ENCODE measurements around the gene STH.
"Not testable (repeated sequence)": the region's sequence is repeated elsewhere in the genome, so short reads cannot be mapped to it uniquely, and the experiment has no call there.

Gene STH, protein sequence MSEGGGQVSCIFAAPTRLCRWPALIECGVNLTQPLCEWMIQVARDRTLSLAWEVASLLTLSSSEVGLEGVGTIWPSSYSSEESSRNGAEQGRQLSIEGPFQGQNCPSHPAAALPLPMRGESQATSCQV

DNA sequence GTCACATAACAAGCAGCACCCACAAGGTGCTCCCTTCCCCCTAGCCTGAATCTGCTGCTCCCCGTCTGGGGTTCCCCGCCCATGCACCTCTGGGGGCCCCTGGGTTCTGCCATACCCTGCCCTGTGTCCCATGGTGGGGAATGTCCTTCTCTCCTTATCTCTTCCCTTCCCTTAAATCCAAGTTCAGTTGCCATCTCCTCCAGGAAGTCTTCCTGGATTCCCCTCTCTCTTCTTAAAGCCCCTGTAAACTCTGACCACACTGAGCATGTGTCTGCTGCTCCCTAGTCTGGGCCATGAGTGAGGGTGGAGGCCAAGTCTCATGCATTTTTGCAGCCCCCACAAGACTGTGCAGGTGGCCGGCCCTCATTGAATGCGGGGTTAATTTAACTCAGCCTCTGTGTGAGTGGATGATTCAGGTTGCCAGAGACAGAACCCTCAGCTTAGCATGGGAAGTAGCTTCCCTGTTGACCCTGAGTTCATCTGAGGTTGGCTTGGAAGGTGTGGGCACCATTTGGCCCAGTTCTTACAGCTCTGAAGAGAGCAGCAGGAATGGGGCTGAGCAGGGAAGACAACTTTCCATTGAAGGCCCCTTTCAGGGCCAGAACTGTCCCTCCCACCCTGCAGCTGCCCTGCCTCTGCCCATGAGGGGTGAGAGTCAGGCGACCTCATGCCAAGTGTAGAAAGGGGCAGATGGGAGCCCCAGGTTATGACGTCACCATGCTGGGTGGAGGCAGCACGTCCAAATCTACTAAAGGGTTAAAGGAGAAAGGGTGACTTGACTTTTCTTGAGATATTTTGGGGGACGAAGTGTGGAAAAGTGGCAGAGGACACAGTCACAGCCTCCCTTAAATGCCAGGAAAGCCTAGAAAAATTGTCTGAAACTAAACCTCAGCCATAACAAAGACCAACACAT, at the start of gene STH:
TSS of gene STH (plus strand) at position 264 of the 913 bp plus-strand sequence. CDS start at position 294, 30 bp downstream.
- no peak for DNase-seq (ENCODE audit: low read depth in 4 of 4, low spot score in 1 of 4)

DNA sequence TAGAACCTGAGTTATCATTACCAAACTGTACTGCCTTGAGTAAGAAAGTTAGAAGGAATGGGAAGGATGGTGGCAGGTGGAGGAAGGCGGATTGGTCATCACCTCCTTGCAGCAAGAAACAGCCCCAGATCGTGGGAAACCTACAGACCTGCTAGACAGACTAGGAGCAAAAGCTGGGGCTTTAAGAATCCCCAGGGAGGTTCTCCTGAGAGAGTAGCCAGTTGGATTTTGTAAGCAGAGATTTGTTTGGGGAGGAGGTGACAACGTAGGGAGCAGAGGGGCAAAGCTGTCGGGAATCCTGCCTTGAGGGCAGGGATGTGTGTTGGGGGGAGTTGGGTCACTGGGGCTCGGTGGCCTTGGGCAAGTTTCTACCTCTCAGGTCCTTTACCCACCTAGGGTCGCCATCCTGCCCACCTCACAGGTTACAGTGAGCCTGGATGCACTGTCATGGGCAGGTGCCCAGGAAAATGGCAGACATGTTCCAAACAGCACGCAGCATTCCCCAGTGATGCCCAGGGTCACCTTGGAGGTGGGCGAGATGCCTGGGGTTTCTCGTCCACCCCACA, 49.2 kb upstream of the STH start:
- DNase-seq (ENCODE audit: low read depth in 4 of 4, low spot score in 1 of 4) = no peak

DNA sequence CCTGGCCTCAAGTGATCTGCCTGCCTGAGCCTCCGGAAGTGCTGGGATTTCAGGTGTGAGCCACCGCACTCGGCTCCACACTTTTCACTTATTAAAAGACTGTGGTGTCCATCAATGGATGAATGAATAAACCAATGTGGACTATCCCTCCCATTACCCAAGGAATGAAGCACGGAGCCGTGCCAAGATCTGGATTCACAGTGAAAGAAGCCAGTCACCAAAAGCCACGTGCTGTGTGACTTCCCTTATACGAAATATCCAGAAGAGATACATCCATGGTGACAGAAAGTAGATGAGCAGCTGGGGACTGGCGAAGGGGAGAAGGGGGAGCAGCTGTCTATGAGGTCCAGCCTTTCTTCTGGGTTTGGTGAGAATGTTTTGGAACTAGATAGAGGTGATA, 48.2 kb upstream of the STH start:
- no peak for DNase-seq (ENCODE audit: low read depth in 4 of 4, low spot score in 1 of 4)

DNA sequence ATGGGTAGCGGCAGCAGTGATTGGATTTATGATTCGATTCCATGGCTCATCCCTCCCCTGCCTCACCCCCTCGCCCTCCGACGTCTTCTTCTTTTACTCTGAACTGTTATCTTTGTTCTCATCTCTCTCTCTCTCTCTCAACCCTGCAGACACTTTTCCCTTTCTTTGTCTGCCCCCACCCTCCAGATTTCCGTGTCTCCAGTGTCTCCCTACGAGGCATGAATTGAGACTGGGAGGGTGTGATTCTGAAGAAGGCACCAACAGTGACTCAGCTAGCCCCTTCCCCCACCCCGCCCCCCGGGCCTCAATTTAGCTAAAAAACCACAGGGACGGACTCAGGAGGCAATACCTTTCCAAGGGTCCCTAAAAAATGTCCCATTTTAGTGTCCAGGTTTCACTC, 47.6 kb upstream of the STH start:
- DNase-seq (ENCODE audit: low read depth in 4 of 4, low spot score in 1 of 4) = no peak

DNA sequence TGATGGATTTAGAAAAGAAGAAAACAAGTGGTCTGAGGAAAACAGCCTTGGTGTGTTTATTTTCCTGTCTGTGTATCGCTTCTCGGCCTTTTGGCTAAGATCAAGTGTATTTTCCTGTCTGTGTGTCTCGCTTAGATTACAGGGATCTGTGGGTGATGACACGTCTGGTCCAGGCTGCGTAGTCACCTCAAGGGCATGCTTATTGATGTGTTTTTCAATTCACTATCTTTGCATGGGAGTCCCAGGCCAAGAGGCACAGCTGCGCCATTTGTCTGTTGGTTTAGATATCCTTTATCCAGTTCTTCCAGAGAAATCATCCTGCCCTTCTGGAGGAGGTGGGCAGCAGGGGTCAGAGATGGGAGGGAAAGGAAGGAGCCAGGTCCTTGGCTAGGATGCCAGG, 47.1 kb upstream of the STH start:
- DNase-seq (ENCODE audit: low read depth in 4 of 4, low spot score in 1 of 4) = no peak

DNA sequence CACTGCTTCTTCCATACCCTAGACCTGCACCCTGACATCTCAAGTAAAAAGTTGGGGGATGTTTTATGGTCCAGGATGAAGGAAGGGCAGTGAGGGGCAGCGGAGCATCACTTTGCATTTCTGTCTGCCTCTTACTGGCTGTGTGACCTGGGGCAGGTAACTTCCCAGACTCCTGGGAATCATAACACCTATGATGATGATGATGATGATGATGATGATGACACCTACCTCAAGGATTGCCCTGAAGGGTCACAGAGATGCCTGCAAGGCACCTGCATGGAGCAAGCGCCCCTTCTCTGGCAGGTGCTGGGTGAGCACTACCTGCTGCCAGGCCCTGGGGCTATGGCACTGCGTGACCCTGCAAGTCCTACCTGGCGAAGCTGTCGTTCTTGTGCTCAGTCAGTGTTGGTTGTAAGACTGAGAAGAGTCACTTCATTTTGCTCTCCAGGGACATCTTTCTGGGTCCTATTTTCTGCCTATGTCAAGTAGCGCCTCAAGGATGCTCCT, 46.2 kb upstream of the STH start:
- no peak for DNase-seq (ENCODE audit: low read depth in 4 of 4, low spot score in 1 of 4)

DNA sequence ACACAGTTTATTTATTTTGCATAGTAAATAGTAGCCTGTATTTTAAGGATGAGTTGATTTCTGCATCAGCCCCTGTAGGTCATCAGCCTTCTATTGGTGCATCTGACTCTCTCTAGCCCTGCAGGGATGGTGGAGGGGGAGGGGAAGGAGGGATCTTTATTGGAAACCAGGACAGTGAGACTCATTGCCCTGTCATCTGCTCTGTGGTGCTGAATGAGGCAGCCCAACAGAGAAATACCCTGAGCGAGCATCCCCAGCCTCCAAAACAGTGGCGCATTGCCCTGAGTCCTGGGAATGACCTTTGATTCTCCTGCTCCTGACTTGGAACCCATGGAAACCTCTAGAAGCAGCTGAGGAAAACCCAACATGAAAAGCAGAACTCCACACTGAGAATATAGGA, 45.5 kb upstream of the STH start:
- DNase-seq (ENCODE audit: low read depth in 4 of 4, low spot score in 1 of 4) = no peak

DNA sequence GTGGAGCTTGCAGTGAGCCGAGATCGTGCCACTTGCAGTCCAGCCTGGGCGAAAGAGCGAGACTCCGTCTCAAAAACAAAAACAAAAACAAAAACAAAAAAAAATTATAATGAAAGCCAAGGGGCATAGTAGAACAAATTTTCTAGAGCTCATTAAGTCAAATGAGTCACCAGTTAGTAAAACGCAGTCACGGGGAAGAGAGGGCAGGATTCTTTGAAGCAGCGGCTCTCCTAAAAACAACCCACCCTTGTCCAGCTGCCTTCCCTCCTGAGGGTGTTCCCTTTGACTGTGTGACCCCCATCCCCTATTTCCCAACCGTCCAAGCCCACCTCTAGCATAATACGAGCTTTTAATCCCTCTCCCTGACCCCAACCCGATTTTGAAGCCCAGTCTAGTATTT, 44.1 kb upstream of the STH start:
- DNase-seq (ENCODE audit: low read depth in 4 of 4, low spot score in 1 of 4) = no peak

DNA sequence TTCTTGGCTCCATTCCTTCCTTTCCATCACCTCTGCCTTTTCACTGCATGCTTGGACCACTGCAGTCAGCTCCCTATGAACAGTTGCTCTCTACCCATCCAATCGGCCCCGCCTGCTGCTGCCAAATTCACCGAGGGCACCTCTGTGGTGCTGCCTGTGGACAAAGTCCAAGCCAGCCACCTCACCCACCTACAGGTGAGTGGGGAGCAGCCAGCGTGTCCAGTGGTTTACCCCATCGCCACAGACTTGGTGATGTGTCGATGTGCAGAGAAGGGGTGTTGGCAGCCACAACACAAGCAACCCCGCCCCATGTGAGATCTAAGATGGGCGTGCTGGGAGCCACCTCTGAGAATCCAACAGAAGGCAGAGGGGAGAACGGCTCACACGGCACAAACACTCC, 43.7 kb upstream of the STH start:
- no peak for DNase-seq (ENCODE audit: low read depth in 4 of 4, low spot score in 1 of 4)

DNA sequence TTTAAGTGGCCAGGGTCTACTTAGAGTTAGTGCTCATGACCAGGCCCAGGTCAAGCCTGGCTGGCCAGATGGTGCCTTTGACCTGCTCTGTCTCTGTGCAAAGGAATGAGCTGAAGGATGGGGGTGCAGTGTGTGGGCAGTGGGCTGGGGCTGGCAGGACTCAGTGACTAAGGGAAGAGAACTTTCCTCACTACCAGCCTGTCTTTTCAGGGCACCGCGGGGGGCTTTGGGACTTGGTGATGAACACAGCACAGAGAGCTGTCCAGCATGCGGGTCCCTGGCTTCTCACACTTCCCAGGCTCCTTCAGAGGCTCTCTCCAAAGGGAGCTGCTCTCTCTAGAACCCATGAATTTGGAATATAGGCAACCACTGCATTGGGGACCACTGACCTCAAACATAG, 43.0 kb upstream of the STH start:
- no peak for DNase-seq (ENCODE audit: low read depth in 4 of 4, low spot score in 1 of 4)

DNA sequence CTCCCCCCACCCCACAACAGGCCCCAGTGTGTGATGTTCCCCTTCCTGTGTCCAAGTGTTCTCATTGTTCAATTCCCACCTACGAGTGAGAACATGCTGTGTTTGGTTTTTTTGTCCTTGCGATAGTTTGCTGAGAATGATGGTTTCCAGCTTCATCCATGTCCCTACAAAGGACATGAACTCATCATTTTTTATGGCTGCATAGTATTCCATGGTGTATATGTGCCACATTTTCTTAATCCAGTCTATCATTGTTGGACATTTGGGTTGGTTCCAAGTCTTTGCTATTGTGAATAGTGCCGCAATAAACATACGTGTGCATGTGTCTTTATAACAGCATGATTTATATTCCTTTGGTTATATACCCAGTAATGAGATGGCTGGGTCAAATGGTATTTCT, 42.3 kb upstream of the STH start:
- not testable (repeated sequence) for DNase-seq (ENCODE audit: low read depth in 4 of 4, low spot score in 1 of 4)

DNA sequence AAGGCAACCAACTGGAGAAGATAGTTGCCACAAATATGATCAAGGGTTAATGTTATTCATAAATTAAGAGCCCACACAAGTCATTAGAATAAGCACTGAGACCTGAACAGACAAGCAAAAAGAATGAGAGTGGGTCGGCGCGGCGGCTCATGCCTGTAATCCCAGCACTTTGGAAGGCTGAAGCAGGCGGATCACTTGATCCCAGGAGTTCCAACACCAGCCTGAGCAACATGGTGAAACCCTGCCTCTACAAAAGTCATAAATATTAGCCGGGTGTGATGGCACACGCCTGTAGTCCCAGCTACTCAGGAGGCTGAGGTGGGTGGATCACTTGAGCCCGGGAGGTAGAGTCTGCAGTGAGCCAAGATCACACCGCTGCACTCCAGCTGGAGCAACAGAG, 40.7 kb upstream of the STH start:
- DNase-seq (ENCODE audit: low read depth in 4 of 4, low spot score in 1 of 4) = no peak

DNA sequence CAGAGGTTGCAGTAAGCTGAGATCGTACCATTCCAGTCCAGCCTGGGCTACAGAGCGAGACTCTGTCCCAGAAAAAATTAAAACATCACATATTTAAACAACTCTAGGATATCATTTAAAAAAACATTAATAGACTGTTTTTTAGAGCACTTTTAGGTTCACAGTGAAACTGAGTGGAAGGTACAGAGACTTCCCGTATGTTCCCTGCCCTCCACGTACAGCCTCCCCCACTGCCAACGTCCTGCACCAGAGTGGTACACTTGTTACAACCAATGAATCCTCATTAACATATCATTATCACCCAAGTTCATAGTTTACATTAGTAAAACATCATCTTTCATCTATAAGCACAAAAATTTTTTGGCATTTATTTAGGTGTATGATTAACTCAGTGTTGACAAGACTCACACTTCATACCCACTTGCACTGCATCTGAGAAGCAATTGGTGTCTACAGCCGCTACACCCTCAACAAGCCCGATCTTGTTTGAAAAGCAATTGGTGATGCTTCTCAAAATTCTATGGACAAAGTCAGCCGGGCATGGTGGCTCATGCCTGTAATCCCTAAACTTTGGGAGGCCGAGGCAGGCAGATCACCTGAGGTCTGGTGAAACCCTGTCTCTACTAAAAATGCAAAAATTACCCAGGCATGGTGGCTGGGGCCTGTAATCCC, 39.9 kb upstream of the STH start:
- DNase-seq (ENCODE audit: low read depth in 4 of 4, low spot score in 1 of 4) = no peak

DNA sequence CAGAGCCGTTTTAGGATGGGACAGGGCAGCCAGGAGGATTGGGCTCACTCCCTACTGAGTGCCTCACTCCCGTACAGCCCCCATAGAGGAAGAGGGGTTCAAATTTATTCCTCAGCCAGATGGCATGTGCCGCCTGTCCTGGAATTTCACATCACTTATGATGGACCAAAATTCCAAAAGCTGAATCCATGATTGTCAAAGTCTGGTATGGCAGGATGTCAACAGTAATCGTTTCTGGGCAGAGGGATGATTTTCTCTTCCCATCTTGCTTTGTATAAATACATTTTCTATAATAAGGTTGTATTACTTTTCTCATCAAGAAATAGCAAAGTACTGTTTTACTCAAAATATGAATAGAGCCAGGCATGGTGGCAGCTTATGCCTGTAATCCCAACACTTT, 38.7 kb upstream of the STH start:
- no peak for DNase-seq (ENCODE audit: low read depth in 4 of 4, low spot score in 1 of 4)

DNA sequence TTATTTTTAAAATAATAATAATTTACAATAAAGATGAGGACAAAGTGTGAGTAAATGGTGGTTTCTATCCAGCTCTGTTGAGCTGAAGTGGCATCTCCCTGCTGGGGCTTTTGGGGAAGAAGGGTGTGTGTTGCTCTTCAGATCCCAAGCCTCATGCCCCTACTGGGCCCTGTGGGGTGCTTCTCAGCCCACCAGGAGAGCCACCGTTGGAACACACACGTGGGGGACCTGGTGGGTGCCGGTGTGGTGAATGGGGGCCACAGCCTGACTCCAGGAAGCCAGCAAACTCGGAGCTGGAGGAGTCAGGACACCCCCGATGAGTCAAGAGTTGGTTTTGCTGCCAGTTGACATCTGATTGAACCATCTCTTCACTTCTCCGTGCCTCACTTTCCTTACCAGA, 37.8 kb upstream of the STH start:
- DNase-seq (ENCODE audit: low read depth in 4 of 4, low spot score in 1 of 4) = no peak

DNA sequence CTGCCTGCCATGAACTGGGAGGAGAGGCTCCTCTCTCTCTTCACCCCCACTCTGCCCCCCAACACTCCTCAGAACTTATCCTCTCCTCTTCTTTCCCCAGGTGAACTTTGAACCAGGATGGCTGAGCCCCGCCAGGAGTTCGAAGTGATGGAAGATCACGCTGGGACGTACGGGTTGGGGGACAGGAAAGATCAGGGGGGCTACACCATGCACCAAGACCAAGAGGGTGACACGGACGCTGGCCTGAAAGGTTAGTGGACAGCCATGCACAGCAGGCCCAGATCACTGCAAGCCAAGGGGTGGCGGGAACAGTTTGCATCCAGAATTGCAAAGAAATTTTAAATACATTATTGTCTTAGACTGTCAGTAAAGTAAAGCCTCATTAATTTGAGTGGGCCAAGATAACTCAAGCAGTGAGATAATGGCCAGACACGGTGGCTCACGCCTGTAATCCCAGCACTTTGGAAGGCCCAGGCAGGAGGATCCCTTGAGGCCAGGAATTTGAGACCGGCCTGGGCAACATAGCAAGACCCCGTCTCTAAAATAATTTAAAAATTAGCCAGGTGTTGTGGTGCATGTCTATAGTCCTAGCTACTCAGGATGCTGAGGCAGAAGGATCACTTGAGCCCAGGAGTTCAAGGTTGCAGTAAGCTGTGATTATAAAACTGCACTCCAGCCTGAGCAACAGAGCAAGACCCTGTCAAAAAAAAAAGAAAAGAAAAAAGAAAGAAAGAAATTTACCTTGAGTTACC, 36.7 kb upstream of the STH start:
- DNase-seq (ENCODE audit: low read depth in 4 of 4, low spot score in 1 of 4) = no peak

DNA sequence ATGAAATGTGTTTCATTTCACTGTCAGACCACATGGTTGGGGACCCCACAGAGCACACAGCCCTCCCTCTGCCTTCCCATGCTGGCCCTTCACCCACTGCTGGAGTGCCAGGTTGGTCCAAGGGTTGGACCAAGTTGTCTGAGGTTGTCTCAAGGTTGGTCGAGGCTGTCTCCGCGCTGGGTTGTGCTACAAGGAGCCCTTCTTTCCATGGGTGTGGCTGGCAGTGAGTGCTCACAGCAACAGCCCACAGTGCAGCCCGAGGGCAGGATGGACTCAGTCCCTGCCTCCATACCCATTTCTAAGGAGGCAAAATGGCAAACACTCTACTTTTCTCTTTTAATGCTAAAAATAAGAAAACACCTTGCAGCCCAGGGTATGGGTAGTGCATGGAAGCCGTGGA, 35.8 kb upstream of the STH start:
- DNase-seq (ENCODE audit: low read depth in 4 of 4, low spot score in 1 of 4) = no peak

DNA sequence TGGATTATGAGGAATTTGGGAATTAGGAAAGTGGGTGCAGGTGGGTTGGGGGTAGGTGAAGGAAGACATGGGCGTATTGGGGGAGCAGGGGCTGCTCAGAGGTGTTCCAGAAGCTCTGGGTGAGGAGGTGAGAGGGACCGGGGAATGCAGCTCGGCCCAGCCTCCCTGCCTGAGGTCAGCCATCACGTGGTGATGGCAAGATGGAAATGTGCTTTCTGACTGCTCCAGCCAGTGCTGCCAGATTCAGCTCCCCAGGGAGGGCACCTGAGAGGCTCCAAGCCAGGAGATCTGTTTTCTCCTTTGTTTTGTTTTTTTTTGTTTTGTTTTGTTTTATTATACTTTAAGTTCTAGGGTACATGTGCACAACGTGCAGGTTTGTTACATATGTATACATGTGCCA, 35.2 kb upstream of the STH start:
- DNase-seq (ENCODE audit: low read depth in 4 of 4, low spot score in 1 of 4) = no peak

DNA sequence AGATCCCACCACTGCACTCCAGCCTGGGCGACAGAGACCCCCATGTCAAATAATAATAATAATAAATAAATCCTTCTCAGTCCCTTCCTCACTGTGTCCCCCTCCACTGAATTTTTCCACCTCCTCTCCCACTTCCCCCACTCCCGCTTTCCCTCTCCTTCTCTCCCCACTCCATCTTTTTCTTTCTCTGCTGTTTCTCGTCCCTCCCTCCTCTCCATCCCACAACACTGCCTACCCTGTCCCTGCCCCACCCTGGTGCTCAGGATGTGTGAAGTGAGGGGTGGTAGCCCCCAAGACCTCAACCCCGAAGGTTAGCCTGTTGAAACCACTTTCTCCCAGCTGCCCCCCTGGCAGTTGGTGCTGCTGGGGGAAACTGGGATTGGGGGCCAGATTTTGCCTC, 34.4 kb upstream of the STH start:
- DNase-seq (ENCODE audit: low read depth in 4 of 4, low spot score in 1 of 4) = no peak

DNA sequence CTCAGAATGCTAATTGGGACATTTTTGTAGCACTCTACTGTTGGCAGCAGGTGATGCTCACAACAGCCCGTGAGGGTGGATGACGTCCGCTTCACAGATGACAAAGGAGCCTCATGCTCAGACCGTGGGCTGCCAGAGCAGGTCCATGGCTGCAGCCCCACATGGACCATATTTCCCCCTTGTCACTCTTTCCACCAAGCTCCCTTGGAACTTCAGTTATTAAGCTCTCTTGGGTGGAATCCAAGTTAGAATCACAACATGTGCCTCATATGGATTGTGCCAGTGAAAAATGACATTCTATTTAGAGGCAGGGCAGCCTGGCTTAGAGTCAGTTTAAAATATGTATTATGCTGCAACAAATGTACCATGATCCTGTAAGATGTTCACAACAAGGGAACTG, 33.2 kb upstream of the STH start:
- no peak for DNase-seq (ENCODE audit: low read depth in 4 of 4, low spot score in 1 of 4)

DNA sequence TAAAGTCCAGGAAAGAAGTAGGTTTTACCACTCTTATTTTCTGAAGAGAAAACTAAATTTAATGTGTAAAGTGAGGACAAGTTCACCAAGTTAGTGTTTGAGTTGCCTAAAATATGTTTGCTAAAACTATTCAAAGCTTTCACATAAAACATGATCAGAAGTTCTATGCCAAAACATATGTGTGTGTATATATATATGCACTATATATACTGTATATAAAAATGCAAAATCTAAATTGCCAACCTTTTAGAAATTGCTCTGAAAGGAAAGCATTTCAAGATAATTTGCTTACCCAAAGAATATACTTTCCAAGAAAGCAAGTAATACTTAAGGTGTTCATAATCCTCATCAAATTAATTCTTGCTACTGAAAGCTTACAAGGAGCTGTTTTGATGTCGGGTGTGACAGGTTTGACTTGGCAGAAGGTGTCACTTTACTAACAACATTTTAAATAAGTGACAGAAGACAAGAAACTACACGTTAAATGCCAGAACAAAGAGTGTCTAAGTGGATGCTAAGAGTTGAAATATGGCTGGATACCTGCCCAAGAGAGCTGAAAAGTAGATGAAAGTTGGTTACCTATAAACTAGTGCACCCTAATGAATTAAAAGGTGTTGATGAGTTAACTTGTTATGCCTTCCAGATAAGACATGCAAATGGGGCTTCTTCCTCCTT, 32.3 kb upstream of the STH start:
- no peak for DNase-seq (ENCODE audit: low read depth in 4 of 4, low spot score in 1 of 4)
